Neural progenitor cell (in vitro differentiated cells): ENCODE measurements around the gene NPW. TPM values are rescaled to one million over a fixed set of nuclear protein-coding genes. Genes with fewer than 3 reads are reported as not detected.

Experiments used
- DNase-seq: peaks from one replicate; pipeline ENCODE4 v3.0.0-alpha.2; 2016; ENCODE audit warnings: low spot score
- H2AFZ ChIP-seq: fragments of 200-600 bp; sonication (generic); replicated peaks from 2 replicates; pipeline ENCODE4 v1.6.1; 2016; ENCODE audit warnings: antibody characterized with exemption
- H3F3A ChIP-seq: fragments of 200-600 bp; sonication (generic); 2 replicates; pipeline ENCODE4 v1.6.1; 2016; ENCODE audit warnings: antibody characterized with exemption, low read depth
- H3K27ac ChIP-seq: fragments of 200-600 bp; sonication (generic); 2 replicates; pipeline ENCODE4 v1.5.1; 2016; ENCODE audit warnings: mild to moderate bottlenecking
- H3K27me3 ChIP-seq: fragments of 200-600 bp; sonication (generic); 2 replicates; pipeline ENCODE4 v1.6.1; 2016; ENCODE audit warnings: mild to moderate bottlenecking, moderate library complexity
- H3K36me3 ChIP-seq: fragments of 200-600 bp; sonication (generic); 2 replicates; pipeline ENCODE4 v1.5.1; 2016
- H3K4me1 ChIP-seq: fragments of 200-600 bp; sonication (generic); 2 replicates; pipeline ENCODE4 v1.6.1; 2016; ENCODE audit warnings: mixed run types
- H3K4me2 ChIP-seq: fragments of 200-600 bp; sonication (generic); 2 replicates; pipeline ENCODE4 v1.6.1; 2016
- H3K4me3 ChIP-seq: fragments of 200-600 bp; sonication (generic); 2 replicates; pipeline ENCODE4 v1.5.1; 2016
- H3K79me2 ChIP-seq: fragments of 200-600 bp; sonication (generic); 2 replicates; pipeline ENCODE4 v1.6.1; 2016; ENCODE audit warnings: low read depth
- H3K9ac ChIP-seq: fragments of 200-600 bp; sonication (generic); 2 replicates; pipeline ENCODE4 v1.6.1; 2016
- H3K9me3 ChIP-seq: fragments of 200-600 bp; sonication (generic); 2 replicates; pipeline ENCODE4 v1.5.1; 2016; ENCODE audit warnings: low read depth
- H4K20me1 ChIP-seq: fragments of 200-600 bp; sonication (generic); 2 replicates; pipeline ENCODE4 v1.6.1; 2016; ENCODE audit warnings: low read depth
- H3K27ac Mint-ChIP-seq: 3 replicates; pipeline ENCODE4 v1.8.0; 2021; ENCODE audit warnings: mixed read lengths
- H3K27me3 Mint-ChIP-seq: 2 replicates; pipeline ENCODE4 v1.8.0; 2022; ENCODE audit warnings: low read depth, mild to moderate bottlenecking, inconsistent platforms, moderate library complexity, mixed read lengths; ENCODE audit not compliant: insufficient read depth
- H3K36me3 Mint-ChIP-seq: 3 replicates; pipeline ENCODE4 v1.8.0; 2021; ENCODE audit warnings: mixed read lengths
- H3K4me1 Mint-ChIP-seq: 3 replicates; pipeline ENCODE4 v1.8.0; 2021; ENCODE audit warnings: mixed read lengths
- H3K4me3 Mint-ChIP-seq: 3 replicates; pipeline ENCODE4 v1.8.0; 2021; ENCODE audit warnings: mild to moderate bottlenecking, moderate library complexity, mixed read lengths
- H3K9me3 Mint-ChIP-seq: 3 replicates; pipeline ENCODE4 v1.8.0; 2020; ENCODE audit warnings: mixed read lengths
- CTCF ChIP-seq: fragments of 200-600 bp; sonication (generic); IDR thresholded peaks from 2 replicates; pipeline ENCODE4 v1.5.1; 2017; ENCODE audit warnings: antibody characterized with exemption, mild to moderate bottlenecking
- EZH2 ChIP-seq: fragments of 200-600 bp; sonication (generic); IDR thresholded peaks from 2 replicates; pipeline ENCODE4 v1.6.1; 2017; ENCODE audit warnings: antibody characterized with exemption, mild to moderate bottlenecking, moderate library complexity
- EZH2phosphoT487 ChIP-seq: fragments of 200-600 bp; sonication (generic); IDR thresholded peaks from 2 replicates; pipeline ENCODE4 v1.6.1; 2017; ENCODE audit warnings: antibody characterized with exemption
- total RNA-seq: library from RNA; depleted of rRNA; stranded (reverse); fragments of >200 nt; gene quantifications from 2 replicates; pipeline ENCODE4 v1.2.3, GENCODE V29; 2015; ENCODE audit warnings: low replicate concordance

The NPW gene
- total RNA-seq, 1 donor from 2014 or later, result not detected

- H3K27ac ChIP-seq, result no peak within 1 kb of the TSS
- H3K9me3 Mint-ChIP-seq, result no peaks in the 10 kb centered on the region
- peak; percentile 74 for DNase-seq
- TF ChIP-seq EZH2phosphoT487 (no peak), CTCF (no peak), EZH2 (no peak)
- peaks cover 18% of the 10 kb centered on the region for H3K4me1 Mint-ChIP-seq
- peak within 1 kb of the TSS; percentile 37 for H3K27ac Mint-ChIP-seq
- peaks cover 10% of the 10 kb centered on the region for H3K4me1 ChIP-seq
- no peak within 1 kb of the TSS for H3K9ac ChIP-seq
- peak within 1 kb of the TSS; percentile 89 for H3K4me3 Mint-ChIP-seq
- no peaks in the 10 kb centered on the region for H3K36me3 ChIP-seq
- H2AFZ ChIP-seq, result peak within 1 kb of the TSS; percentile 50
- H4K20me1 ChIP-seq, result peaks cover 5% of the 10 kb centered on the region
- H3K79me2 ChIP-seq, result no peaks in the 10 kb centered on the region
- H3K4me3 ChIP-seq, result peak within 1 kb of the TSS; percentile 75
- no peaks in the 10 kb centered on the region for H3K36me3 Mint-ChIP-seq
- H3K27me3 ChIP-seq, result peaks cover 70% of the 10 kb centered on the region
- peaks cover 21% of the 10 kb centered on the region for H3K27me3 Mint-ChIP-seq
- peaks cover 13% of the 10 kb centered on the region for H3F3A ChIP-seq
- peak within 1 kb of the TSS; percentile 98 for H3K4me2 ChIP-seq
- no peaks in the 10 kb centered on the region for H3K9me3 ChIP-seq
Measured at GRCh38 chr16:2026461-2027023, 7.0 kb downstream of the NPW start, which contains the start of gene NHERF2. TSS of gene NHERF2 (plus strand) at chr16:2026902. CDS start at chr16:2027006, 104 bp downstream.

DNA sequence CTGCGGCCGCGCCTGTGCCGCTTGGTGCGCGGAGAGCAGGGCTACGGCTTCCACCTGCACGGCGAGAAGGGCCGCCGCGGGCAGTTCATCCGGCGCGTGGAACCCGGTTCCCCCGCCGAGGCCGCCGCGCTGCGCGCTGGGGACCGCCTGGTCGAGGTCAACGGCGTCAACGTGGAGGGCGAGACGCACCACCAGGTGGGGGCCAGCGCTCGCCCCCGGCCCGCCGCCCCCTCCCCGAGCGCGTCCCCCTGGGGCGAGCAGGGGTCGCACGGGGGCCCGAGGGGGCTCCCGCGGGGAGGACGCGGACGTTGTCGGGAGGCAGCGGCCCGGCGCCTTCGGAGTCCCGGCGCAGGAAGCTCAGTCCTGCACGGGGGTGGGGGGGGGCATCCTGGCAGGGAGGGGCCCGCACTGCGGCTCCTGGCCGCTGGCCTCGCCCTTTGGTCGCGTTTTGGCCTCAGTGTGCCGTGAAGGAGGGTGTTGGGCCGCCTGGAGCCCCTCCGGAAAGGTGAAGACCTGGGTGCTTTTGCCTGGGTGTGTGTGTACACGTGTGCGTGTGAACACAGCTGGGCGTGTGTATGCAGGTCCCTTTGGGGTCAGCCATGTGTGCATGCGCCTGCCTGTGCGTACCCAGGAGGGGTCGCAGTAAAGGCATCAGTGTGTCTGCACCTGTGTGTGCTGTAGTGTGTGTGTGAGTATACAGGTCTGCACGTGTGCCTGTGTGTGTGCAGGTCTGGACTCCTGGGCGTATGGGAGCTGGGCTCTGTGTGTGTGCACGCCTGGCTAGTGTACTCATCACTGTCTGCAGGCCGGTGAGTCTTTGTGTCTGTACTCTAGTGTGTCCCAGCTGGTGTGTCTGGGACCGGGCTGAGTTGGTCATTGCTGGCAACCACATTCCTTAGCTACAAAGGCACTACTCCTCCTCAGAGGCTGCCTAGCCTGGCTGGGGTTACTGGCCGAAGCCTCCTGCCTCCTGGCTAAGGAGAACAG is 7.7 kb downstream of the NPW start:
- peak; percentile 50 for TF ChIP-seq EZH2phosphoT487
- TF ChIP-seq CTCF, result no peak
- TF ChIP-seq EZH2, result peak; percentile 77
- peak; percentile 48 for DNase-seq
- Mint-ChIP-seq H3K4me3 (peak overlapping the region; percentile 89), H3K4me1 (peaks cover 20% of the 10 kb centered on the region), H3K27ac (peak overlapping the region; percentile 37), H3K9me3 (no peaks in the 10 kb centered on the region), H3K27me3 (peaks cover 18% of the 10 kb centered on the region), H3K36me3 (no peaks in the 10 kb centered on the region)
- Histone ChIP-seq H3K36me3 (no peaks in the 10 kb centered on the region), H3K27ac (no peak overlapping the region), H3K27me3 (peaks cover 62% of the 10 kb centered on the region), H3K4me2 (peak overlapping the region; percentile 98), H3F3A (peaks cover 13% of the 10 kb centered on the region), H3K9ac (no peak overlapping the region), H3K9me3 (no peaks in the 10 kb centered on the region), H3K4me3 (peak overlapping the region; percentile 75), H4K20me1 (peaks cover 5% of the 10 kb centered on the region), H2AFZ (peak overlapping the region; percentile 50), H3K4me1 (peaks cover 10% of the 10 kb centered on the region), H3K79me2 (no peaks in the 10 kb centered on the region)

DNA sequence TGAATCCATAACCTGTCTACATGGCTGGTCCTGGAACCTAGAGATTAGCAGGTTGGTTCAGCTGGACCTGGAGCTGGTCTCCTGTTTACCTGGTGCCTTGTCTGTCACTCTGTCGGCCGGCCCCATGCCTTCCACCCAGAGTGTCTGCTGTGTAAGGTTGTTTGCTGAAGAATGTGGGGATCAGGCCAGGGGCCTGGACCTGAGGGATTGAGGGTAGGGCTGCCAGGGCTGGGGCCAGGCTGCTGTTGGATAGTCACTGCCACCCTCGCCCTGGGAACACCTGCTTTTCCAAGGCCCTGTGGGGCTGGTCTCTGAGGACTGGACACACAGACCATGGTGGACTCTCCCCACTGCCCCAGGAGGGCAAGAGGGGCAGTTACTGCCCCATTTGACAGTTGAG is 8.6 kb downstream of the NPW start:
- H3K79me2 ChIP-seq, result no peaks in the 10 kb centered on the region
- no peaks in the 10 kb centered on the region for H3K9me3 Mint-ChIP-seq
- TF ChIP-seq EZH2phosphoT487 (no peak), EZH2 (no peak), CTCF (no peak)
- H3F3A ChIP-seq, result peaks cover 13% of the 10 kb centered on the region
- no peaks in the 10 kb centered on the region for H3K36me3 ChIP-seq
- H2AFZ ChIP-seq, result no peak overlapping the region
- H3K36me3 Mint-ChIP-seq, result no peaks in the 10 kb centered on the region
- H3K9ac ChIP-seq, result no peak overlapping the region
- H4K20me1 ChIP-seq, result peaks cover 5% of the 10 kb centered on the region
- no peak overlapping the region for H3K27ac Mint-ChIP-seq
- peak overlapping the region; percentile 67 for H3K4me3 Mint-ChIP-seq
- H3K4me1 ChIP-seq, result peaks cover 6% of the 10 kb centered on the region
- H3K27me3 ChIP-seq, result peaks cover 55% of the 10 kb centered on the region
- H3K4me1 Mint-ChIP-seq, result peaks cover 16% of the 10 kb centered on the region
- no peak overlapping the region for H3K4me2 ChIP-seq
- DNase-seq, result no peak
- no peak overlapping the region for H3K27ac ChIP-seq
- no peaks in the 10 kb centered on the region for H3K9me3 ChIP-seq
- H3K4me3 ChIP-seq, result no peak overlapping the region
- peaks cover 13% of the 10 kb centered on the region for H3K27me3 Mint-ChIP-seq
